Activated effector memory CD4-positive, alpha-beta T cell treated with Interleukin-2 at 50 U/mL for 16 hours (primary cell): Measurements from ENCODE around the gene NEB.

ENCODE experiments used
- DNase-seq: peaks from one replicate; pipeline ENCODE4 v3.0.0-alpha.2; 2020

Gene NEB

GRCh38 chr2:151465771-151466170 lies 268.5 kb downstream of the NEB start:
- no peak for DNase-seq

GRCh38 chr2:151459358-151459757 lies 274.9 kb downstream of the NEB start:
- no peak for DNase-seq

- no peak for DNase-seq
Observed at GRCh38 chr2:151439127-151439526, 295.1 kb downstream of the NEB start.

GRCh38 chr2:151438506-151438905 lies 295.8 kb downstream of the NEB start:
- no peak for DNase-seq

- no peak for DNase-seq
Observed at GRCh38 chr2:151437630-151438029, 296.6 kb downstream of the NEB start.
